RPMI7951 (cell line): Measurements from ENCODE around the gene KCNH2. TPM values are rescaled to one million over a fixed set of nuclear protein-coding genes. Genes with fewer than 3 reads are reported as not detected.
A peak's percentile ranks its signal among the peaks of the same experiment; 100 is the strongest.

ENCODE experiments used
- DNase-seq: peaks from one replicate; pipeline ENCODE4 v3.0.0-alpha.2; 2012; ENCODE audit warnings: low read depth
- total RNA-seq: library from RNA; depleted of rRNA; stranded (reverse); fragments of >200 nt; shearing (Covaris generic); gene quantifications from 2 replicates; pipeline ENCODE4 v1.2.3, GENCODE V29; 2014; rRNA removed

The KCNH2 gene
- total RNA-seq, 1 experiment from 2014 or later, result not detected

- DNase-seq, result no peak
Measured at GRCh38 chr7:150909200-150909995, 68.7 kb downstream of the KCNH2 start.

GRCh38 chr7:150908173-150908572 is 69.9 kb downstream of the KCNH2 start:
- DNase-seq, result no peak

GRCh38 chr7:150904011-150904909 is 73.9 kb downstream of the KCNH2 start:
- no peak for DNase-seq

- peak; percentile 64 for DNase-seq
Measured at GRCh38 chr7:150903606-150904005, 74.5 kb downstream of the KCNH2 start.

- DNase-seq, result no peak
Measured at GRCh38 chr7:150902078-150903033, 75.8 kb downstream of the KCNH2 start.

- no peak for DNase-seq
Measured at GRCh38 chr7:150901160-150902035, 76.7 kb downstream of the KCNH2 start.

GRCh38 chr7:150900675-150901074 is 77.4 kb downstream of the KCNH2 start:
- no peak for DNase-seq

- peak; percentile 64 for DNase-seq
Measured at GRCh38 chr7:150898475-150899011, 79.6 kb downstream of the KCNH2 start.

- DNase-seq, result no peak
Measured at GRCh38 chr7:150897502-150898474, 80.3 kb downstream of the KCNH2 start.

- no peak for DNase-seq
Measured at GRCh38 chr7:150896562-150897209, 81.4 kb downstream of the KCNH2 start.

GRCh38 chr7:150895809-150896208 is 82.3 kb downstream of the KCNH2 start:
- no peak for DNase-seq

Other genes starting within 250 kb of the KCNH2 start
- 0.49 TPM in 1 of 2 replicates, not detected in the other for gene GIMAP5, start 240.9 kb downstream of the KCNH2 start, total RNA-seq
- not detected in 2 replicates for gene TMEM176B, start 178.0 kb downstream of the KCNH2 start, total RNA-seq
- not detected in 2 replicates for gene TMEM176A, start 177.6 kb downstream of the KCNH2 start, total RNA-seq
- not detected in 2 replicates for gene AOC1, start 125.8 kb downstream of the KCNH2 start, total RNA-seq
- gene NOS3, start 12.7 kb upstream of the KCNH2 start, total RNA-seq, result 0.12 and 0.39 TPM in 2 replicates
- gene ATG9B, start 46.2 kb upstream of the KCNH2 start, total RNA-seq, result 0.24 TPM in 1 of 2 replicates, not detected in the other
- gene ABCB8, start 50.1 kb upstream of the KCNH2 start, total RNA-seq, result 26.9 and 27.8 TPM in 2 replicates
- gene ASIC3, start 70.2 kb upstream of the KCNH2 start, total RNA-seq, result 0.10 and 1.3 TPM in 2 replicates
- gene CDK5, start 79.6 kb upstream of the KCNH2 start, total RNA-seq, result 41.3 and 57.0 TPM in 2 replicates
- 60.3 and 64.9 TPM in 2 replicates for gene SLC4A2, start 81.3 kb upstream of the KCNH2 start, total RNA-seq
- gene FASTK, start 102.5 kb upstream of the KCNH2 start, total RNA-seq, result 61.3 and 66.5 TPM in 2 replicates
- 31.8 and 36.6 TPM in 2 replicates for gene TMUB1, start 105.2 kb upstream of the KCNH2 start, total RNA-seq
- gene AGAP3, start 108.2 kb upstream of the KCNH2 start, total RNA-seq, result 26.5 and 32.7 TPM in 2 replicates
- gene GBX1, start 189.4 kb upstream of the KCNH2 start, total RNA-seq, result not detected in 2 replicates
- gene ASB10, start 208.9 kb upstream of the KCNH2 start, total RNA-seq, result not detected in 2 replicates
- not detected in 2 replicates for gene H2BK1, start 232.2 kb upstream of the KCNH2 start, total RNA-seq
- 56.8 and 60.4 TPM in 2 replicates for gene ABCF2, start 248.9 kb upstream of the KCNH2 start, total RNA-seq